Inflammatory macrophage (primary cell): ENCODE measurements around the gene NRN1L.
"Not testable (repeated sequence)": the region's sequence is repeated elsewhere in the genome, so short reads cannot be mapped to it uniquely, and the experiment has no call there.

Experiments
- DNase-seq, 2 donors: peaks; one replicate each; pipeline ENCODE4 v3.0.0-alpha.2; 2020 to 2022

Gene NRN1L

DNA sequence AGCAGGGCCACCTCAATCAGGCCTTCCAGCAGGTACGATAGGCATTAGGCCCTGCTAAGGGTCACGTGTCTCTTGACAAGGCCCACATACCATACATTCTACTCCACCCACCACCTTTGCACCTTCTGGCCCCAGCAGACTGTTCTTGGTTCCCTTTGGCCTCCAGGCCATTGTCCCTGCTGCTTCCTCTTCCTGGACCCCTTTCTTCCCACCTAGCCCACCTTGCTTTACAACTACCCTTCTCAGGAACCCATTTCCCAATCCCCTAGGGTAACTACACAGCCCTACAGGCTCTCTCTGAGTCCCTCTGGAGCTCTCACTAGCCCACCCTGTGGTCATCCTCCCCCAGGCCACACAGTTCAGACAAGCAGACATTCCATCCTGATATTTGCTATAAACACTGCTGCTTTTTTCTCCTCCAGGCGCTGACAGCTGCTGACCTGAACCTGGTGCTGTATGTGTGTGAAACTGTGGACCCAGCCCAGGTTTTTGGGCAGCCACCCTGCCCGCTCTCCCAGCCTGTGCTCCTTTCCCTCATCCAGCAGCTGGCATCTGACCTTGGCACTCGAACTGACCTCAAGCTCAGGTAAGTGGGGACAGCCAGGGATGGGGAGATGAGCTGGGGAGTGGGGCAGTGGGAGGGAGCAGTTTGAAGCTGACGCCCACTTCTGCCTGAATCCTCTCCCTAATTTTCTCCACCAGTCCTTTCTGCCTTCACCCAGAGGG is 1.4 kb upstream of the NRN1L start:
- DNase-seq, result no peak

DNA sequence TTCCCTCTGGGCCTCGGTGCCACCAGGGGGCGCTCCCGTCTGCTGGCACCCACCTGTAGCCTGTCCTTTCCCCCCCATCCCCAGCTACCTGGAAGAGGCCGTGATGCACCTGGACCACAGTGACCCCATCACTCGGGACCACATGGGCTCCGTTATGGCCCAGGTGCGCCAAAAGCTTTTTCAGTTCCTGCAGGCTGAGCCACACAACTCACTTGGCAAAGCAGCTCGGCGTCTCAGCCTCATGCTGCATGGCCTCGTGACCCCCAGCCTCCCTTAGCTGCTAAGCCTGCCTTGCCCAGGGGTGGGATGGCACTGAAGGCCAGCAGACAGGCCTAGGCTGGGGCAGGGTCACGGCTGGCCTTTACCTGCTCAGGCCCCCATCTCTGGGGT is 818 bp upstream of the NRN1L start:
- peak in 1 of 2 donors; percentile 35 for DNase-seq

DNA sequence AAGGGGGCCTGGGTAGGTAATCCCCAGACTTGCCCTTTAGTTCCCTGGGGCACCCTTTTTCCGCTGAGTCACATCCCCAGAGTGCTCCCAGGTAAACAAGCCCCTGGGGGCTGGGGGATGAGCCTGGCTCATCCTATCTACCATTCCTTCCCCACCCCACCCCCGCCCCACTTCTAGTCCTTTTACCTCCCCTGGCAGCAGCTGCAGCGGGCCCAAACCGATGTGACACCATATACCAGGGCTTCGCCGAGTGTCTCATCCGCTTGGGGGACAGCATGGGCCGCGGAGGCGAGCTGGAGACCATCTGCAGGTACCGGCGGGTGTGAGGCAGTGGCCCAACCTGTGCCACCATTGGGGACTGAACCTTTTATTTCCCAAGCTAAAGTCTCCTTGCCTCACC is 860 bp downstream of the NRN1L start:
- DNase-seq, result no peak

GRCh38 chr16:67885976-67886375 is 1.3 kb downstream of the NRN1L start:
- no peak for DNase-seq

DNA sequence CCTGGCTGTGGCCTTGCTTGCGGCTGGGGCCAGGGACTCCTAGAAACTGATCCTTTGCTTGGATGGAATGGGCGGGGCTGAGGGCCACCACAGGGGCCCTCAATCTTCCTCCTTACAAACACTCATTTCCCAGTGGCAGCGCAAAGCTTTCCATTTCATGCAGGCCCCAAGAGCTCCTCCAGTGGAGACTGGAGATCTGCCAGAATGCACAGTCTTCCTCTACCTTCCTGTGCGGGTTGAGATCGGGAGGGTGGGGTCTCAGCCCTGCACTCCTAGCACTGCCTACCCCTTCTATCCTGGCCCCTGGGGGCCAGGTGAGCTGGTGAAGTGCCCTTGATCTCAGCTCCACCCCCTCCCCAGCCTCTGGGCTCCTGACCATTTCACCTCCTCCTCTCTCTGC is 1.7 kb downstream of the NRN1L start:
- DNase-seq, result no peak

- DNase-seq, result no peak
These were observed 3.6 kb downstream of the NRN1L start for GRCh38 chr16:67888331-67888730.

DNA sequence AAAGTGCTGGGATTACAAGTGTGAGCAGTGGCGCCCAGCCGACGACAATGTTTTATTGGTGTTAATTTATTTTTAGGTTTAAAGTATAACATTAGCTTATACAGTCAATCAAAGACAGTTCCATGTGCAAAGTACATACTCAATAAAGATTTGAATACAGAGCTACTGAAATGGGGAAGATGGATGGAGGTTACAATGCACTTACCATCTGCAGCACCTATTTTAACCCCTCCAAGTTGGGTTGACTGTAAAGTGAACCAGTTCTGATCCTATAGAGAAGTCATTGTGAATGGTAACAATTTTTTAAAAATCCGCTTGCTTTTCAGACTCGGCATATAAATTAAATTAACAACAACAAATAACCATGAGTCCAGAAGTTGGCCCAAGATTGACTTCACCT is 7.7 kb downstream of the NRN1L start:
- no peak for DNase-seq

GRCh38 chr16:67892899-67893742 is 8.4 kb downstream of the NRN1L start, which contains the start of gene PSKH1:
Gene PSKH1 (plus strand): TSS chr16:67893254. CDS start chr16:67908750, 15,496 bp downstream.
- DNase-seq, result peak; percentile 97 to 98

DNA sequence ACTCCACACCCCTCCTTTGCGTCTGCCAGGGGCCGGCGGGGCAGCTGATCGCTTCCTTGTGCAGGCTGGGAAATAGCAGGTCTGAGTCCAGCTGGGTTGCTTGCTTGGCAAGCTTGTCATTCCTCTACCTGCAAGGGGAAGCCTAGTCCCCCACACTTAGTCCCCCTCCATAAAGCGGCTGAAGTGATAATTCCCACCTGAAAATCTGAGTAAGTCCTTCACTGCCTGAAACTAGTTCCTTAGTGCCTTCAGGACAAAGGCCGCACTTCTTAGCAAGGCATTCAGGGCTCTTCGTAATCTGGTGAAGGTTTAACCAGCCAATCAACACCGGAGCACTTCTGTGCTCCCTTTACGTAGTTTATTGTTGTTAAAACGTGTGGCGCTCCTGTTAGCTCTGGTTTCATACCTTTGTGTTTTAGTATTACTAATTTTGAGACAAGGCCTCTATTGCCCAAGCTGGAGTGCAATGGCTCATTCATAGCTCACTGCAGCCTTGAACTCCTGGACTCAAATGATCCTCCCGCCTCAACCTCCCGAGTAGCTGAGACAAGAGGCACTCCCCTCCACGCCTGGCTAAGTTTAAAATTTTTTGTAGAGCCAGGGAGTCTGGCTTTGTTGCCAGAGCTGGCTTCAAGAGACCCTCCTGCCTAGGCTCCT is 9.2 kb downstream of the NRN1L start:
- peak in 1 of 2 donors; percentile 44 for DNase-seq

GRCh38 chr16:67897231-67897630 is 12.5 kb downstream of the NRN1L start:
- DNase-seq, result no peak

DNA sequence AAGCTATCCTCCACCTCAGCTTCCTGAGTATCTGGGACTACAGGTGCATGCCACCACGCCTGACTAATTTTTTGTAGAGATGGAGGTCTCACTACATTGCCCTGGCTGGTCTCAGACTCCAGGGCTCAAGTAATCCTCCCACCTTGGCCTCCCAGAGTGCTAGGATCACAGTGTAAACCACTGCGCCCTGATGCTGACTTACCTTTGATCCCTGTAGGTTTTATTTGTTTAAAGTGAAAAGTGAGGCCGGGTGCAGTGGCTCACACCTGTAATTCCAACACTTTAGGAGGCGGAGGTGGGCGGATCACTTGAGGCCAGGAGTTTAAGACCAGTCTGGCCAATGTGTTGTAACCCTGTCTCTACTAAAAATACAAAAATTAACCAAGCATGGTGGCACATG is 17.0 kb downstream of the NRN1L start:
- DNase-seq, result no peak

- DNase-seq, result no peak
These were observed 18.1 kb downstream of the NRN1L start for GRCh38 chr16:67902831-67903230.

- no peak for DNase-seq
These were observed 22.9 kb downstream of the NRN1L start for GRCh38 chr16:67907397-67908180.

DNA sequence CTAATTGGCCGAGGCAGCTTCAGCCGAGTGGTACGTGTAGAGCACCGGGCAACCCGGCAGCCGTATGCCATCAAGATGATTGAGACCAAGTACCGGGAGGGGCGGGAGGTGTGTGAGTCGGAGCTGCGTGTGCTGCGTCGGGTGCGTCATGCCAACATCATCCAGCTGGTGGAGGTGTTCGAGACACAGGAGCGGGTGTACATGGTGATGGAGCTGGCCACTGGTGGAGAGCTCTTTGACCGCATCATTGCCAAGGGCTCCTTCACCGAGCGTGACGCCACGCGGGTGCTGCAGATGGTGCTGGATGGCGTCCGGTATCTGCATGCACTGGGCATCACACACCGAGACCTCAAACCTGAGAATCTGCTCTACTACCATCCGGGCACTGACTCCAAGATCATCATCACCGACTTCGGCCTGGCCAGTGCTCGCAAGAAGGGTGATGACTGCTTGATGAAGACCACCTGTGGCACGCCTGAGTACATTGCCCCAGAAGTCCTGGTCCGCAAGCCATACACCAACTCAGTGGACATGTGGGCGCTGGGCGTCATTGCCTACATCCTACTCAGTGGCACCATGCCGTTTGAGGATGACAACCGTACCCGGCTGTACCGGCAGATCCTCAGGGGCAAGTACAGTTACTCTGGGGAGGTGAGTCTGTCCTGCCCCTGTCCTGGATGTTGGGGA is 24.5 kb downstream of the NRN1L start:
- DNase-seq, result no peak

GRCh38 chr16:67910158-67910557 is 25.5 kb downstream of the NRN1L start:
- no peak for DNase-seq

GRCh38 chr16:67914758-67915495 is 30.2 kb downstream of the NRN1L start:
- no peak for DNase-seq

GRCh38 chr16:67915496-67915769 is 30.7 kb downstream of the NRN1L start:
- not testable (repeated sequence) for DNase-seq

GRCh38 chr16:67915831-67916723 is 31.4 kb downstream of the NRN1L start:
- no peak for DNase-seq

GRCh38 chr16:67917140-67917851 is 32.6 kb downstream of the NRN1L start:
- no peak for DNase-seq

- peak in 1 of 2 donors; percentile 25 for DNase-seq
These were observed 33.2 kb downstream of the NRN1L start for GRCh38 chr16:67917852-67918236.
